Measurements from ENCODE around the gene PLPP6. TPM values are rescaled to one million over a fixed set of nuclear protein-coding genes. Genes with fewer than 3 reads are reported as not detected.

Gene PLPP6
- total RNA-seq, 1 experiment from 2014 or later: 6.3 TPM

DNA sequence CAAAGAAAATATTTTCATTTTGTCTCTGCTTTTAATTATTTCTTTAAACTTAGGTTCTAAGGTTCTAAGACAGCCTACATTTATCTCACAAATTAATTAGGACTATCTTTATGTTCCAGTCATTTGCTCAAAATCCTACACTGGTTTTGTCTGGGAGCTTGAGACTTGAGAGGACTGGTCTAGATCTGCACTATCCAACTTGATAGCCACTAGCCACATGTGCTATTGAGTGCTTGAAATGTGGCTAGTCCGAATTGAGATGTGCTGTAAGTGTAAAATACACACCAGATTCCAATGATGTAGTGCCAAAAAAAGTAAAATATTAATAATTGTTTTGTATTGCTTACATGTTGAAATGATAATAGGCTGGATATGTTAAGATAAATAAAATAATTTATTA lies 24.5 kb downstream of the PLPP6 start:
- CTCF ChIA-PET: interaction anchor here (0.6 to 1.4 kb wide), 2 partner anchors 8 to 44 kb away, joined by 3 read pairs; no protein-coding TSS in a partner anchor
- H3K27ac Mint-ChIP-seq (ENCODE audit: low read depth, unreplicated experiment): no peak overlapping the region

DNA sequence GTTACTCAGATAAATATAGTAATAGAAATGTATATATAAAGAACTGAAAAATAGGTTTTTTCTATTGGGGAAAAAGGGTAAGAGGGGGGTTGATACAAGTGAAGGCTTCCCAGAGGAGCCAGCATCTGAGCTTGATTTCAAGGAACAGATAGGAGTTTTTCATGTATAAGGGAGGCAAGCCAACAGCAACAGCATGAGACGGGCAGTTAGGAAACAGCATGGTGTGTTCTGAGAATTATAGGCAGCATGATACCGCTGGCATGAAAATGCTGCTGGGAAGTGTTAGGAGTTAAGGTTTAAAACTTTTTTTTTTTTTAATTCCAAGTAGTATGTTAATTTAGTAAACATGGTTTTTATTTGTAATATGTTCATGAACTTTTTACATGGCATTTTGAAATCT lies 26.9 kb downstream of the PLPP6 start:
- BruUV-seq (replicated peaks): no TSS peak
- peaks cover 6% of the 10 kb centered on the region for H3K4me1 Mint-ChIP-seq (ENCODE audit: insufficient read depth, unreplicated experiment)
- ChIA-PET POLR2A (interaction anchor here (0.6 to 1.2 kb wide), 2 partner anchors 8 to 10 kb away, joined by 4 read pairs; partner anchors contain the start of gene CDC37L1), CTCF (no interaction called here)
- intact Hi-C loops (cut with micrococcal nuclease): no loop called here
- no peak overlapping the region for H3K27ac Mint-ChIP-seq (ENCODE audit: low read depth, unreplicated experiment)
- no peak overlapping the region for H3K4me3 Mint-ChIP-seq (ENCODE audit: unreplicated experiment)
- no peaks in the 10 kb centered on the region for H3K9me3 Mint-ChIP-seq (ENCODE audit: unreplicated experiment)
- H3K36me3 Mint-ChIP-seq (ENCODE audit: insufficient read depth, unreplicated experiment): peaks cover 36% of the 10 kb centered on the region
- H3K27me3 Mint-ChIP-seq (ENCODE audit: insufficient read depth, unreplicated experiment): no peaks in the 10 kb centered on the region
- no peak for DNase-seq (ENCODE audit: unreplicated experiment)
- TF ChIP-seq, protein P1, sequence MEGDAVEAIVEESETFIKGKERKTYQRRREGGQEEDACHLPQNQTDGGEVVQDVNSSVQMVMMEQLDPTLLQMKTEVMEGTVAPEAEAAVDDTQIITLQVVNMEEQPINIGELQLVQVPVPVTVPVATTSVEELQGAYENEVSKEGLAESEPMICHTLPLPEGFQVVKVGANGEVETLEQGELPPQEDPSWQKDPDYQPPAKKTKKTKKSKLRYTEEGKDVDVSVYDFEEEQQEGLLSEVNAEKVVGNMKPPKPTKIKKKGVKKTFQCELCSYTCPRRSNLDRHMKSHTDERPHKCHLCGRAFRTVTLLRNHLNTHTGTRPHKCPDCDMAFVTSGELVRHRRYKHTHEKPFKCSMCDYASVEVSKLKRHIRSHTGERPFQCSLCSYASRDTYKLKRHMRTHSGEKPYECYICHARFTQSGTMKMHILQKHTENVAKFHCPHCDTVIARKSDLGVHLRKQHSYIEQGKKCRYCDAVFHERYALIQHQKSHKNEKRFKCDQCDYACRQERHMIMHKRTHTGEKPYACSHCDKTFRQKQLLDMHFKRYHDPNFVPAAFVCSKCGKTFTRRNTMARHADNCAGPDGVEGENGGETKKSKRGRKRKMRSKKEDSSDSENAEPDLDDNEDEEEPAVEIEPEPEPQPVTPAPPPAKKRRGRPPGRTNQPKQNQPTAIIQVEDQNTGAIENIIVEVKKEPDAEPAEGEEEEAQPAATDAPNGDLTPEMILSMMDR (IDR thresholded peaks at IDR 0.05; ENCODE audit: unreplicated experiment): no peak

More for the DNA sequence above, 24.5 kb downstream of the PLPP6 start:
- no peaks in the 10 kb centered on the region for H3K9me3 Mint-ChIP-seq (ENCODE audit: unreplicated experiment)
- DNase-seq (ENCODE audit: unreplicated experiment): no peak
- intact Hi-C loops (cut with micrococcal nuclease): no loop called here
- BruUV-seq (replicated peaks): no TSS peak
- POLR2A ChIA-PET: interaction anchor here (0.7 to 1.4 kb wide), 2 partner anchors 24 to 904 kb away, joined by 3 to 4 read pairs; partner anchors contain the start of gene PLPP6
- TF ChIP-seq, protein P1 (IDR thresholded peaks at IDR 0.05; ENCODE audit: unreplicated experiment): no peak
- H3K4me3 Mint-ChIP-seq (ENCODE audit: unreplicated experiment): no peak overlapping the region
- H3K27me3 Mint-ChIP-seq (ENCODE audit: insufficient read depth, unreplicated experiment): no peaks in the 10 kb centered on the region
- H3K4me1 Mint-ChIP-seq (ENCODE audit: insufficient read depth, unreplicated experiment): peaks cover 14% of the 10 kb centered on the region
- peaks cover 33% of the 10 kb centered on the region for H3K36me3 Mint-ChIP-seq (ENCODE audit: insufficient read depth, unreplicated experiment)

DNA sequence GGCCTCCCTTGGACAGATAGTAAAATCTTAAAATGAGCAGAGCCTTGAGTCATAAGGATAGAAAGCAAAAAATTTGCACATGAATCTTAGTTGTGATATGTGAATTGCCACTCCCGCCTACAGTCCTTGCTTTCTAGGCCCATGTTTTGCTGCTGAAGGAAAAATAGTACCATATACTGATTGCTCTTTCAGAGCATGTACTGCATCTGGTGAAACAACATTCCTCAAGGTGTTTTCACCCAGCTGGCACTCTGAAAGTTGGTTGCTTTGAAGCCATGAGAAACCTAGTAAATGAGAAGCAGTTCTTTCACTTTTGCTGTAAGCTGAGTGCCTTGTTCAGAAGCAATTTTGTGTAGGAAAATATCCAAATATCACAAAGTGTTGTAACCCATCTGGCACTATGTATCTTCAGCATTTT lies 27.6 kb downstream of the PLPP6 start:
- ChIA-PET CTCF (no interaction called here), POLR2A (no interaction called here)
- Mint-ChIP-seq H3K9me3 (ENCODE audit: unreplicated experiment) (no peaks in the 10 kb centered on the region), H3K4me3 (ENCODE audit: unreplicated experiment) (no peak overlapping the region), H3K27me3 (ENCODE audit: insufficient read depth, unreplicated experiment) (no peaks in the 10 kb centered on the region), H3K4me1 (ENCODE audit: insufficient read depth, unreplicated experiment) (peaks cover 4% of the 10 kb centered on the region), H3K36me3 (ENCODE audit: insufficient read depth, unreplicated experiment) (peaks cover 38% of the 10 kb centered on the region), H3K27ac (ENCODE audit: low read depth, unreplicated experiment) (no peak overlapping the region)
- DNase-seq (ENCODE audit: unreplicated experiment): no peak
- BruUV-seq (replicated peaks): no TSS peak
- TF ChIP-seq, protein P1 (IDR thresholded peaks at IDR 0.05; ENCODE audit: unreplicated experiment): no peak
- intact Hi-C loops (cut with micrococcal nuclease): no loop called here

DNA sequence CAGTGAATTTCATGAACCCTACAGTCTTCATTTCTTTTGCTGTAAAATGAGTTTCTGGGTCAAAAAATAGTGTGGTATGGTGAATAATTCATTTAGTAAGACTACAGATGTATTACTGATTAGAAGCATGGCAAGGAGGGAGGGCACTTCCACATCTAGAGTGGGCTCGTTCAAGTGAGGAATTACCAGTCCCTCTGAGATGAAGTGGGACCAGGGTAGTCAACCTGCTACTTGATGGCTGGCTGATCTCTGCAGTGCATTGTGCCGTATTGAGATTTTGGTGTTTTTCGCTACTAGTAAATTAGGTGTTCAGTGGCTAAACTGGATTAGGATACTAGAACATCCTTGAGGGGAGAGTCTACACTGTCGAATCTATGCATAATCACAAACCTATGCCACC lies 28.1 kb downstream of the PLPP6 start:
- H3K9me3 Mint-ChIP-seq (ENCODE audit: unreplicated experiment): no peaks in the 10 kb centered on the region
- no peak for DNase-seq (ENCODE audit: unreplicated experiment)
- TF ChIP-seq, protein P1 (IDR thresholded peaks at IDR 0.05; ENCODE audit: unreplicated experiment): no peak
- no peaks in the 10 kb centered on the region for H3K27me3 Mint-ChIP-seq (ENCODE audit: insufficient read depth, unreplicated experiment)
- no peak overlapping the region for H3K27ac Mint-ChIP-seq (ENCODE audit: low read depth, unreplicated experiment)
- POLR2A ChIA-PET: no interaction called here
- H3K4me1 Mint-ChIP-seq (ENCODE audit: insufficient read depth, unreplicated experiment): no peaks in the 10 kb centered on the region
- peaks cover 33% of the 10 kb centered on the region for H3K36me3 Mint-ChIP-seq (ENCODE audit: insufficient read depth, unreplicated experiment)
- CTCF ChIA-PET: no interaction called here
- intact Hi-C loops (cut with micrococcal nuclease): no loop called here
- BruUV-seq (replicated peaks): no TSS peak
- no peak overlapping the region for H3K4me3 Mint-ChIP-seq (ENCODE audit: unreplicated experiment)
